GM23248 (cell line): ENCODE results near the gene TAPT1. TPM values are rescaled to one million over a fixed set of nuclear protein-coding genes. Genes with fewer than 3 reads are reported as not detected.

ENCODE experiments used
- DNase-seq: peaks from one replicate; pipeline ENCODE4 v3.0.0-alpha.2; 2015
- H2AFZ ChIP-seq: fragments of 200-600 bp; sonication (generic); 2 replicates; pipeline ENCODE4 v1.6.1; 2016; ENCODE audit warnings: antibody characterized with exemption
- H3F3A ChIP-seq: fragments of 200-600 bp; sonication (generic); 2 replicates; pipeline ENCODE4 v1.6.1; 2016; ENCODE audit warnings: mild to moderate bottlenecking, antibody characterized with exemption, mixed run types; ENCODE audit not compliant: insufficient read depth
- H3K27ac ChIP-seq: fragments of 200-600 bp; sonication (generic); 2 replicates; pipeline ENCODE4 v1.5.1; 2016; ENCODE audit warnings: mild to moderate bottlenecking
- H3K27me3 ChIP-seq: fragments of 200-600 bp; sonication (generic); replicated peaks from 2 replicates; pipeline ENCODE4 v1.6.1; 2016; ENCODE audit warnings: mild to moderate bottlenecking; ENCODE audit not compliant: insufficient read depth
- H3K36me3 ChIP-seq: fragments of 200-600 bp; sonication (generic); 2 replicates; pipeline ENCODE4 v1.6.1; 2016; ENCODE audit warnings: low read depth, mild to moderate bottlenecking
- H3K4me1 ChIP-seq: fragments of 200-600 bp; sonication (generic); 2 replicates; pipeline ENCODE4 v1.6.1; 2016; ENCODE audit warnings: mild to moderate bottlenecking; ENCODE audit not compliant: insufficient read depth
- H3K4me2 ChIP-seq: fragments of 200-600 bp; sonication (generic); one replicate; pipeline ENCODE4 v1.6.1; 2016; ENCODE audit warnings: mild to moderate bottlenecking; ENCODE audit not compliant: unreplicated experiment
- H3K4me3 ChIP-seq: fragments of 200-600 bp; sonication (generic); 2 replicates; pipeline ENCODE4 v1.5.1; 2016; ENCODE audit warnings: mild to moderate bottlenecking
- H3K79me2 ChIP-seq: fragments of 200-600 bp; sonication (generic); 2 replicates; pipeline ENCODE4 v1.6.1; 2016; ENCODE audit warnings: mild to moderate bottlenecking; ENCODE audit not compliant: insufficient read depth
- H3K9ac ChIP-seq: fragments of 200-600 bp; sonication (generic); 2 replicates; pipeline ENCODE4 v1.6.1; 2016; ENCODE audit warnings: mild to moderate bottlenecking
- H3K9me2 ChIP-seq: fragments of 200-600 bp; sonication (generic); 2 replicates; pipeline ENCODE4 v1.6.1; 2016; ENCODE audit warnings: mixed run types, mild to moderate bottlenecking, moderate library complexity; ENCODE audit not compliant: insufficient read depth
- H3K9me3 ChIP-seq: fragments of 200-600 bp; sonication (generic); one replicate; pipeline ENCODE4 v1.6.1; 2017; ENCODE audit warnings: low read depth
- H4K20me1 ChIP-seq: fragments of 200-600 bp; sonication (generic); 2 replicates; pipeline ENCODE4 v1.6.0; 2016; ENCODE audit not compliant: insufficient read depth
- EZH2 ChIP-seq: fragments of 200-600 bp; sonication (generic); IDR thresholded peaks from 2 replicates; pipeline ENCODE4 v1.6.1; 2018; ENCODE audit warnings: antibody characterized with exemption, mild to moderate bottlenecking; ENCODE audit not compliant: insufficient read depth, poor library complexity, severe bottlenecking
- EZH2phosphoT487 ChIP-seq: fragments of 200-600 bp; sonication (generic); IDR thresholded peaks from 2 replicates; pipeline ENCODE4 v1.6.1; 2018; ENCODE audit warnings: antibody characterized with exemption, moderate library complexity, mild to moderate bottlenecking, low read depth; ENCODE audit not compliant: insufficient read depth
- WGBS, 2 experiments: methylation state at CpG; one replicate each; pipeline ENCODE4 v1.1.6; 2015 to 2017; ENCODE audit warnings: low lambda C conversion rate in 2 of 2, low coverage in 1 of 2; ENCODE audit errors: missing lambda C conversion rate in 2 of 2; 5-methylcytosine and 5-hydroxymethylcytosine counted together
- in situ Hi-C: fragments of 300-500 bp; cut with MboI; formaldehyde crosslinking; loops from 2 replicates; pipeline ENCODE4 v1.15.0; 2020
- polyA plus RNA-seq: library from polyadenylated mRNA; unstranded; fragments of >200 nt; fragmentation: Nextera tagmentation; extraction: Ambion mirVana; gene quantifications from 2 replicates; pipeline ENCODE4 v1.2.1, GENCODE V29; 2016
- total RNA-seq: library from RNA; depleted of rRNA; stranded (reverse); fragments of >200 nt; shearing (Covaris generic); gene quantifications from 2 replicates; pipeline ENCODE4 v1.2.3, GENCODE V29; 2014

Gene TAPT1
- total and polyA plus RNA-seq, 2 experiments from 2014 or later: 7.8 to 13.2 TPM

GRCh38 chr4:16227462-16227868 is 1.2 kb upstream of the TAPT1 start:
- Histone ChIP-seq H4K20me1 (no peaks in the 10 kb centered on the region), H3F3A (peaks cover 9% of the 10 kb centered on the region; the same call in 1 of the 2 replicates), H3K9me2 (no peaks in the 10 kb centered on the region), H3K79me2 (peaks cover 33% of the 10 kb centered on the region), H3K9me3 (no peaks in the 10 kb centered on the region), H3K4me3 (peak overlapping the region; percentile 92), H3K27ac (peak overlapping the region; percentile 63), H3K4me2 (peak overlapping the region; percentile 89), H2AFZ (peak overlapping the region; percentile 75), H3K36me3 (no peaks in the 10 kb centered on the region), H3K27me3 (no peaks in the 10 kb centered on the region), H3K9ac (peak overlapping the region; percentile 79), H3K4me1 (peaks cover 26% of the 10 kb centered on the region)
- DNase-seq: peak; percentile 57
- in situ Hi-C loops: no loop called here
- 7 to 8% methylated on average over 20 of the region's 20 CpGs for WGBS, 2 experiments
- TF ChIP-seq EZH2 (no peak), EZH2phosphoT487 (no peak)

- no peaks in the 10 kb centered on the region for H3K36me3 ChIP-seq
- H3K9me3 ChIP-seq: no peaks in the 10 kb centered on the region
- DNase-seq: peak; percentile 66
- H3K4me2 ChIP-seq: peak overlapping the region; percentile 89
- peaks cover 21% of the 10 kb centered on the region for H3K4me1 ChIP-seq
- H3F3A ChIP-seq: peaks cover 9% of the 10 kb centered on the region; the same call in 1 of the 2 replicates
- peak overlapping the region; percentile 92 for H3K4me3 ChIP-seq
- H4K20me1 ChIP-seq: no peaks in the 10 kb centered on the region
- peaks cover 39% of the 10 kb centered on the region for H3K79me2 ChIP-seq
- in situ Hi-C loops: no loop called here
- 1 to 2% methylated on average over 44 to 48 of the region's 57 CpGs for WGBS, 2 experiments
- H3K9me2 ChIP-seq: no peaks in the 10 kb centered on the region
- H3K9ac ChIP-seq: peak overlapping the region; percentile 79
- H3K27me3 ChIP-seq: no peaks in the 10 kb centered on the region
- no peak for TF ChIP-seq EZH2
- no peak for TF ChIP-seq EZH2phosphoT487
- peak overlapping the region; percentile 75 for H2AFZ ChIP-seq
- peak overlapping the region; percentile 63 for H3K27ac ChIP-seq
Observed at GRCh38 chr4:16226816-16227461, 668 bp upstream of the TAPT1 start.

DNA sequence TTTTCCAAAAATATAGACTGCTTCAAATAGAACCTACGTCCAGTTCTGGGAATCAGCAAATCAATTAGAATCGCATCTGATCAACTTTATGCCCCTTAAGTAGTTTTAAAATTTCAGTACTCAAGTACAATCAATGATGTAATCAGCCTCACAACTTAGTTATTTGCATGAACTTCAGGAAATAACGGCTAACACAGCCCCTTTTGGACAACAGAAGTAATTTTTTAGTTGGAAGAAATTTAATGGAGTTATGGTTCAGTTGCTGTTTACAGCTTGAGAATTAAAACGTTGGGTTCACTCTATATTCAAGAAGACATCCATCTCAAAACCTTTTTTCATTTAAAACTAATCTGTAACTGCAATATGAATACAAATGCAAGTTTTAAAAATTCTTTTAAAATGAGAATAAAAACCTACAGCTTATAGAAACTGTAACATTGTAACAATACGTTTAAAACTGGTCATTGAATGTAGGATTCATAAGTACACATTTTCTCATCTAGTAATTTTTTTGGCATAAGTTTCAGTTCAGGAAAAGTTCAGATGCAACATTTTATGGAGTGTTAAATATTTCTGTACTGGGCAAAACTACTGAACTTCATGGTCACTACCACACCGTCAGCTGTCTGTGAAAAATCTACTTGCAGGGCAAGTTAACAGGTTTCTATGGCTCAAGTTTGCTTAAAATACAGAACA is 956 bp downstream of the TAPT1 start:
- peak overlapping the region; percentile 7 for H3K27ac ChIP-seq

DNA sequence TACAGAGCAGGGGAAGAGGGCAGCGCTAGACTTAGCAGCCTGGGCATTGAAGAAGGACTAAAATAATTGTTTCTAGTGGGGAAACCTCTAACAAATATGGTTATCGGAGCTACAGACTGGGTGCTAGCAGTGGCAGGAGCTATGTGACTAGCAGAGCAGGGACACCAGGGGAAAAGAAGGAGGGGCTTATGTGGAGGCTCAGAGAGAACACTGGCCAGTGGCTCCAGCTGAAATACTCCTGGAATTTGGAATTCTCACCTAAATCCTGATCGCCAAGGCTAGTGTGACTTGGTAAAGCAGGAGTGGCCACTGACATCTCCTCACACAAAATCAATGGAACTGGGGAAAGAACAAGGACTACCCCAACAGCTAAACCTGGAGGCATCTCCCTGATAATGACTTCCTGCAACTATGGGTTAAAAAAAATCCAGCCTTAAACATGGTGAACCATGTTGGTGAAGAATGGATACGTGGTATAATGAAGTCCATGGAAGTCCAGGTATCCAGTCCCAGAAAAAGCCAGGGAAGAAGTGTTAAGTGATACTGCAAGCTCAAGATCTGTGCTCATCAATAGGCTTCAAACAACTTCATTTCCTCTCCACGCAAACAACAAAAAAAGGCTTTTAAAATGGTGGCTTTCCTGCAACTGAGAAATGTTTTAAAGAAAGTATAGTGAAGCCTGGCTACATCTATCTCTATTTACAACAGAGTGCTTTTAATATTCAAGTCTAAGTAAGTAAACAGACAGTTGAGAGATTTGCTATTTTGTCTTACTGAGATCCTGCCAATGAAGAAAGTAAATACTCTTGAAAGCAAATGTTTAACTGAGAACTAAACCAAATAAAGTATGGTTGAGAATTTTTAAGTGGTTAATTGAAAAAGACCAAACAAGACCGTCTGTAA is 1.8 kb downstream of the TAPT1 start:
- DNase-seq: no peak
- peak overlapping the region; percentile 92 for H2AFZ ChIP-seq
- peaks cover 63% of the 10 kb centered on the region for H3K79me2 ChIP-seq
- H3K4me1 ChIP-seq: 0 out of 2 replicates have a peak, but pooled peaks cover 12% of the 10 kb centered on the region
- H3K9me3 ChIP-seq: no peaks in the 10 kb centered on the region
- H3K36me3 ChIP-seq: peaks cover 1% of the 10 kb centered on the region; the same call in 1 of the 2 replicates
- H3K27ac ChIP-seq: peak overlapping the region; percentile 7; the same call in 1 of the 2 replicates
- no peaks in the 10 kb centered on the region for H4K20me1 ChIP-seq
- H3K4me2 ChIP-seq: peak overlapping the region; percentile 82
- H3K4me3 ChIP-seq: peak overlapping the region; percentile 92
- peak overlapping the region; percentile 80 for H3K9ac ChIP-seq
- TF ChIP-seq EZH2phosphoT487 (no peak), EZH2 (no peak)
- H3K9me2 ChIP-seq: no peaks in the 10 kb centered on the region
- H3F3A ChIP-seq: peaks cover 9% of the 10 kb centered on the region; the same call in 1 of the 2 replicates
- whole genome bisulfite sequencing, 2 experiments: 74 to 75% methylated on average over 6 of the region's 6 CpGs
- no peaks in the 10 kb centered on the region for H3K27me3 ChIP-seq
- in situ Hi-C loops: no loop called here

More for the DNA sequence above, 956 bp downstream of the TAPT1 start:
- Histone ChIP-seq H3K9ac (peak overlapping the region; percentile 80), H3K9me2 (no peaks in the 10 kb centered on the region), H3K27me3 (no peaks in the 10 kb centered on the region), H3K79me2 (peaks cover 55% of the 10 kb centered on the region), H3K4me2 (peak overlapping the region; percentile 82), H3K4me3 (peak overlapping the region; percentile 92), H3F3A (peaks cover 9% of the 10 kb centered on the region; the same call in 1 of the 2 replicates), H3K36me3 (no peaks in the 10 kb centered on the region), H3K9me3 (no peaks in the 10 kb centered on the region), H4K20me1 (no peaks in the 10 kb centered on the region), H2AFZ (peak overlapping the region; percentile 92), H3K4me1 (0 out of 2 replicates have a peak, but pooled peaks cover 12% of the 10 kb centered on the region)
- TF ChIP-seq EZH2: no peak
- no peak for TF ChIP-seq EZH2phosphoT487
- DNase-seq: peak; percentile 79
- WGBS, 2 experiments: 2% methylated on average over 6 of the region's 6 CpGs
- in situ Hi-C loops: no loop called here
